Upper lobe of left lung (tissue), 6 donors: ENCODE results near the gene ZXDA. TPM values are rescaled to one million over a fixed set of nuclear protein-coding genes. Genes with fewer than 3 reads are reported as not detected.

Experiments
- ATAC-seq, 2 donors: fragments of 200-7000 bp; cut with Tn5 transposase; one replicate each; pipeline ENCODE4 v1.9.1; 2022; ENCODE audit warnings: mild to moderate bottlenecking in 2 of 2, moderate library complexity in 2 of 2; ENCODE audit not compliant: low FRiP score in 2 of 2
- DNase-seq, 2 donors: peaks; one replicate each; pipeline ENCODE4 v3.0.0-alpha.2; 2019 to 2020
- H3K27ac ChIP-seq, 4 donors: fragments of 200-600 bp; sonication (generic); one replicate each; pipeline ENCODE4 v1.5.1; 2016 to 2019
- H3K27me3 ChIP-seq, 4 donors: fragments of 200-600 bp; sonication (generic); one replicate each; pipeline ENCODE4 v1.5.1; 2017 to 2019
- H3K36me3 ChIP-seq, 4 donors: fragments of 200-600 bp; sonication (generic); one replicate each; pipeline ENCODE4 v1.5.1; 2016 to 2019
- H3K4me1 ChIP-seq, 4 donors: fragments of 200-600 bp; sonication (generic); one replicate each; pipeline ENCODE4 v1.5.1; 2018 to 2019
- H3K4me3 ChIP-seq, 4 donors: fragments of 200-600 bp; sonication (generic); one replicate each; pipeline ENCODE4 v1.5.1; 2017 to 2019; ENCODE audit warnings: mild to moderate bottlenecking in 2 of 4, moderate library complexity in 1 of 4
- H3K9me3 ChIP-seq, 4 donors: fragments of 200-600 bp; sonication (generic); one replicate each; pipeline ENCODE4 v1.5.1; 2018 to 2019
- CTCF ChIP-seq, 6 experiments: fragments of 450-650 bp in 4 of 6; fragments of 200-600 bp in 2 of 6; sonication (generic) in 2 of 6; IDR thresholded peaks; one replicate each; pipeline ENCODE4 v1.5.1; 2016 to 2019; ENCODE audit warnings: antibody characterized with exemption in 6 of 6
- EP300 ChIP-seq, 4 donors: sonication (generic); formaldehyde crosslinking; IDR thresholded peaks; one replicate each; pipeline ENCODE4 v1.5.1; 2017; ENCODE audit warnings: antibody characterized with exemption in 4 of 4, control low read depth in 2 of 4
- POLR2A ChIP-seq, 4 donors: fragments of 450-650 bp; IDR thresholded peaks; one replicate each; pipeline ENCODE4 v1.5.1; 2016 to 2017; ENCODE audit warnings: antibody characterized with exemption in 4 of 4, mild to moderate bottlenecking in 2 of 4
- POLR2AphosphoS5 ChIP-seq, 2 donors: sonication (generic); formaldehyde crosslinking; IDR thresholded peaks; one replicate each; pipeline ENCODE4 v1.5.1; 2017; ENCODE audit warnings: antibody characterized with exemption in 2 of 2
- WGBS, 2 donors: methylation state at CpG; one replicate each; pipeline ENCODE4 v1.1.5; 2017 to 2018; 5-methylcytosine and 5-hydroxymethylcytosine counted together
- total RNA-seq, 6 donors: library from RNA; depleted of rRNA in 4 of 6; stranded (reverse); fragments of >200 nt in 4 of 6; gene quantifications; one replicate each; pipeline versions ENCODE4 v1.1.0 to v1.2.1, GENCODE V29; 2016 to 2021
- donor health status: DM: no; HTN: no; CAD: no; lungs with moderate emphysema.
- donor health status: DM: no; HTN: yes; CAD: no; lungs with severe emphysema.

Gene ZXDA
- total RNA-seq, 6 donors from 2014 or later, result 3.9 to 16.8 (median 5.7) TPM

DNA sequence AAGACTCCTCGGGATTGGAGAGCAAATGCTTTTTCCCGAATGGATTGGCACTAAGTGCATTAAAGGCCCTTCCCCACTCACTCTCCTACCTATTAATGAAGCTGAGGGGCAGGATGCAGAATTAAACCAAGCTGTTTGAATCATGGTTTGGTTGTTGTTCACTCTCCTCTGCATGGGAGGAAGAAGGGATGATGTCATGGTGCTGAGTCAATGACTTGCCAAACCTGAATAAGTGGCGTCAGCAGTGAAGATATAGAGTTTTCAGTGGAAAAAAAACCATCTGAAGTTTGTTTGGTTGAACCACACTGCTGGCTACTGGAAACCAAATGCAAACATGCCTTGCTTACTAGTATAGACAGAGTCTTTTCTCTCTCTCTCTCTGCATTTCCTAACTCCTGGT, 19.8 kb upstream of the ZXDA start:
- WGBS, 2 donors, result 45 to 61% methylated on average over 3 of the region's 3 CpGs
- no peaks in the 10 kb centered on the region for H3K36me3 ChIP-seq
- H3K9me3 ChIP-seq, result no peaks in the 10 kb centered on the region
- DNase-seq (no peak), ATAC-seq (no peak)
- TF ChIP-seq CTCF (IDR thresholded peaks at IDR 0.05) (no peak), POLR2AphosphoS5 (IDR thresholded peaks at IDR 0.05) (no peak), POLR2A (IDR thresholded peaks at IDR 0.05) (no peak), EP300 (IDR thresholded peaks at IDR 0.05) (no peak)
- no peaks in the 10 kb centered on the region for H3K4me1 ChIP-seq
- no peak overlapping the region for H3K27ac ChIP-seq
- no peaks in the 10 kb centered on the region for H3K27me3 ChIP-seq
- no peak overlapping the region for H3K4me3 ChIP-seq

- H3K4me1 ChIP-seq, result no peaks in the 10 kb centered on the region
- H3K27ac ChIP-seq, result no peak overlapping the region
- DNase-seq (no peak), ATAC-seq (no peak)
- no peaks in the 10 kb centered on the region for H3K27me3 ChIP-seq
- TF ChIP-seq POLR2A (IDR thresholded peaks at IDR 0.05) (no peak), POLR2AphosphoS5 (IDR thresholded peaks at IDR 0.05) (no peak), EP300 (IDR thresholded peaks at IDR 0.05) (no peak), CTCF (IDR thresholded peaks at IDR 0.05) (peak in 5 of 6 experiments; percentile 16 to 45 (median 21))
- no peak overlapping the region for H3K4me3 ChIP-seq
- H3K9me3 ChIP-seq, result no peaks in the 10 kb centered on the region
- H3K36me3 ChIP-seq, result no peaks in the 10 kb centered on the region
Measured at GRCh38 chrX:57929373-57929772, 19.1 kb upstream of the ZXDA start.

GRCh38 chrX:57925806-57926205, 15.5 kb upstream of the ZXDA start:
- no peak overlapping the region for H3K4me3 ChIP-seq
- no peak overlapping the region for H3K27ac ChIP-seq
- no peak for ATAC-seq
- WGBS, 2 donors, result 45 to 100% methylated on average over 1 to 2 of the region's 2 CpGs
- no peaks in the 10 kb centered on the region for H3K4me1 ChIP-seq
- no peak for DNase-seq
- no peaks in the 10 kb centered on the region for H3K27me3 ChIP-seq
- TF ChIP-seq CTCF (IDR thresholded peaks at IDR 0.05) (no peak), POLR2AphosphoS5 (IDR thresholded peaks at IDR 0.05) (no peak), POLR2A (IDR thresholded peaks at IDR 0.05) (no peak), EP300 (IDR thresholded peaks at IDR 0.05) (no peak)
- no peaks in the 10 kb centered on the region for H3K9me3 ChIP-seq
- H3K36me3 ChIP-seq, result no peaks in the 10 kb centered on the region

DNA sequence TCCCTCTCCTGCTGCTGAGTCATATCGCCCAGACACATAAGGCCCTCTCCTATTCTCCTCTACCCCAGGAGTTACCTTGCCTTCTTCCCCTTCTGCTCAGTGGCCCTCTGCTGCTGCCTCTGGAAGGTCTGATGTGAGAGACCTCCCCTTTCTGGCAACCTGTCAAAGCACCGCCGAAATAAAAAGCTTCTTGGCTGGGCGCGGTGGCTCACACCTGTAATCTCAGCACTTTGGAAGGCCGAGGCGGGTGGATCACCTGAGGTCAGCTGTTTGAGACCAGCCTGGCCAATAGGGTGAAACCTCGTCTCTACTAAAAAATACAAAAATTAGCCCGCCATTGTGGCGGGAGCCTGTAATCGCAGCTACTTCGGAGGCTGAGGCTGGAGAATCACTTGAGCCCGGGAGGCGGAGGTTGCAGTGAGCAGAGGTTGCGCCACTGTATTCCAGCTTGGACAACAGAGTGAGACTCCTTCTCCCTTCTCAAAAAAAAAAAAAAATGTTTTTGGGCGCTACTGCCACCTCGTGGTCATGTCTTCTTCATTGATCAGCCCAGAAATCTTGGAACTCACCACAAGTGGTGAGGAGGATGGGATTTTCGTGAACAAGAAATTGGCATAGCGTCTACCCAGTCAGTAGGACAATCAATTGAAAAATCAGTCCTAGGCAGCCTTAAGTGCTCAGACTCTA, 8.6 kb upstream of the ZXDA start:
- Histone ChIP-seq H3K9me3 (no peaks in the 10 kb centered on the region), H3K4me3 (no peak overlapping the region), H3K36me3 (no peaks in the 10 kb centered on the region), H3K4me1 (no peaks in the 10 kb centered on the region), H3K27me3 (no peaks in the 10 kb centered on the region), H3K27ac (no peak overlapping the region)
- TF ChIP-seq POLR2A (IDR thresholded peaks at IDR 0.05), result no peak
- peak; percentile 8 to 49 (median 38) for TF ChIP-seq CTCF (IDR thresholded peaks at IDR 0.05)
- no peak for DNase-seq
- ATAC-seq, result peak in 1 of 2 donors; percentile 78
- 46 to 47% methylated on average over 4 to 19 of the region's 19 CpGs for WGBS, 2 donors

GRCh38 chrX:57915680-57916079, 5.4 kb upstream of the ZXDA start:
- H3K4me1 ChIP-seq, result peaks cover 0 to 5% (median 0%) of the 10 kb centered on the region in 4 donors
- no peak for TF ChIP-seq CTCF (IDR thresholded peaks at IDR 0.05)
- no peak for TF ChIP-seq POLR2A (IDR thresholded peaks at IDR 0.05)
- no peak for TF ChIP-seq POLR2AphosphoS5 (IDR thresholded peaks at IDR 0.05)
- no peak for TF ChIP-seq EP300 (IDR thresholded peaks at IDR 0.05)
- H3K27ac ChIP-seq, result no peak overlapping the region
- no peaks in the 10 kb centered on the region for H3K9me3 ChIP-seq
- H3K27me3 ChIP-seq, result no peaks in the 10 kb centered on the region
- ATAC-seq (no peak), DNase-seq (no peak)
- no peaks in the 10 kb centered on the region for H3K36me3 ChIP-seq
- WGBS, 2 donors, result 73 to 75% methylated on average over 2 to 5 of the region's 5 CpGs
- H3K4me3 ChIP-seq, result no peak overlapping the region
